Ishikawa (cell line): ENCODE measurements around the gene SDK1.

Experiments used
- CEBPB ChIP-seq: IDR thresholded peaks from 2 replicates; pipeline ENCODE4 v1.6.1; 2012
- CREB1 ChIP-seq: IDR thresholded peaks from 2 replicates; pipeline ENCODE4 v1.6.1; 2012; ENCODE audit warnings: low read depth
- EGR1 ChIP-seq: IDR thresholded peaks from 2 replicates; pipeline ENCODE4 v1.6.1; 2012
- EP300 ChIP-seq: IDR thresholded peaks from 2 replicates; pipeline ENCODE4 v1.6.1; 2012; ENCODE audit warnings: borderline replicate concordance
- FOXM1 ChIP-seq: IDR thresholded peaks from 2 replicates; pipeline ENCODE4 v1.6.1; 2012; ENCODE audit warnings: low read depth, borderline replicate concordance
- MAX ChIP-seq: IDR thresholded peaks from 2 replicates; pipeline ENCODE4 v1.6.1; 2012
- NFIC ChIP-seq: IDR thresholded peaks from 2 replicates; pipeline ENCODE4 v1.6.1; 2012
- RAD21 ChIP-seq: IDR thresholded peaks from 2 replicates; pipeline ENCODE4 v1.6.1; 2012; ENCODE audit warnings: low read depth
- REST ChIP-seq: IDR thresholded peaks from 2 replicates; pipeline ENCODE4 v1.6.1; 2012; ENCODE audit warnings: low read depth, mild to moderate bottlenecking
- TAF1 ChIP-seq: IDR thresholded peaks from 2 replicates; pipeline ENCODE4 v1.6.1; 2012; ENCODE audit warnings: low read depth, mild to moderate bottlenecking
- TCF12 ChIP-seq: IDR thresholded peaks from 2 replicates; pipeline ENCODE4 v1.6.1; 2012; ENCODE audit warnings: low read depth
- TEAD4 ChIP-seq: IDR thresholded peaks from 2 replicates; pipeline ENCODE4 v1.6.1; 2012
- USF1 ChIP-seq: IDR thresholded peaks from 2 replicates; pipeline ENCODE4 v1.6.1; 2012
- YY1 ChIP-seq: IDR thresholded peaks from 2 replicates; pipeline ENCODE4 v1.6.1; 2012; ENCODE audit warnings: low read depth
- ZBTB7A ChIP-seq: IDR thresholded peaks from 2 replicates; pipeline ENCODE4 v1.6.1; 2012; ENCODE audit warnings: low read depth

SDK1 gene

GRCh38 chr7:3277604-3278572 lies 23.2 kb upstream of the SDK1 start:
- TF ChIP-seq TAF1 (no peak), RAD21 (no peak), TEAD4 (no peak), EGR1 (no peak), EP300 (no peak), REST (no peak), TCF12 (no peak), YY1 (no peak), MAX (no peak), NFIC (no peak), CREB1 (no peak), CEBPB (no peak), USF1 (no peak), ZBTB7A (no peak), FOXM1 (no peak)

GRCh38 chr7:3279147-3279818 lies 21.8 kb upstream of the SDK1 start:
- TF ChIP-seq EP300 (no peak), NFIC (no peak), YY1 (no peak), CEBPB (no peak), TEAD4 (no peak), CREB1 (no peak), REST (no peak), ZBTB7A (no peak), RAD21 (no peak), EGR1 (no peak), MAX (no peak), TCF12 (no peak), USF1 (no peak), TAF1 (no peak), FOXM1 (no peak)

- TF ChIP-seq ZBTB7A (no peak), RAD21 (no peak), TAF1 (no peak), CREB1 (no peak), NFIC (no peak), TEAD4 (no peak), FOXM1 (no peak), REST (no peak), TCF12 (no peak), USF1 (no peak), CEBPB (no peak), YY1 (no peak), MAX (no peak), EP300 (no peak), EGR1 (no peak)
Measured at GRCh38 chr7:3280445-3280844, 20.6 kb upstream of the SDK1 start.
